HG03139 (cell line): Measurements from ENCODE around the gene CIT.
"Not testable (repeated sequence)": the region's sequence is repeated elsewhere in the genome, so short reads cannot be mapped to it uniquely, and the experiment has no call there.

ENCODE experiments used
- ATAC-seq: cut with Tn5 transposase; IDR thresholded peaks from one replicate; pipeline ENCODE4 v1.9.1; 2021; ENCODE audit not compliant: unreplicated experiment

Gene CIT

GRCh38 chr12:119660076-119660475 is 217.0 kb downstream of the CIT start:
- no peak for ATAC-seq

GRCh38 chr12:119659289-119659897 is 217.7 kb downstream of the CIT start:
- no peak for ATAC-seq

- ATAC-seq, result not testable (repeated sequence)
Measured at GRCh38 chr12:119658166-119658565, 219.0 kb downstream of the CIT start.

DNA sequence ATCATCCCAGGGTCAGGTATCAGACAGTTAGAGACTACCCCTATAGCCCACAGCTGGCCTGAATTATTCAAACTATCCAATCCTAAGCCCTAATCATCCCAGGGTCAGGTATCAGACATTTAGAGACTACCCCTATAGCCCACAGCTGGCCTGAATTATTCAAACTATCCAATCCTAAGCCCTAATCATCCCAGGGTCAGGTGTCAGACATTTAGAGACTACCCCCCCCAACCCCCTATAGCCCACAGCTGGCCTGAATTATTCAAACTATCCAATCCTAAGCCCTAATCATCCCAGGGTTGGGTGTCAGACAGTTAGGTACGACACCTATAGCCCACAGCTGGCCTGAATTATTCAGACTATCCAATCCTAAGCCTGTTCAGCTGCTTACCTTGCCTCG is 220.1 kb downstream of the CIT start:
- ATAC-seq, result not testable (repeated sequence)

DNA sequence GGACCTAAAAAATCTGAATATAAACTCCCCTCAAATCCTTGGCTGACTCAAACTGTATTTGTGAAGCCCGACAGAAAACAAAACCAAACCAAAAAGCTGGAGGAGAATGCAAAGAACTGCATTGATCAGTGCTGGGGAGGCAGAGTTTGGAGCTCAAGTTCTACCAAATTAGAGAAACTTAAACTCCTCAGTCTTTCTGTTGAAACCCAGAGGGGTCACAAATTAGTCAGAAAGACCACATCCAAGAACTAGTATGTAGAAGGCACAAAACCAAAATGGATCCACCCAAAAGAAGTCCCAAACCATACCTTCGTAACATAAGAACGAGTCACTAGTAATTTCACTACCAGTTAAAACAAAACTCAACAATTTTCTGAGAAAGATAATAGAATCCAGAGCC is 224.5 kb downstream of the CIT start:
- no peak for ATAC-seq

DNA sequence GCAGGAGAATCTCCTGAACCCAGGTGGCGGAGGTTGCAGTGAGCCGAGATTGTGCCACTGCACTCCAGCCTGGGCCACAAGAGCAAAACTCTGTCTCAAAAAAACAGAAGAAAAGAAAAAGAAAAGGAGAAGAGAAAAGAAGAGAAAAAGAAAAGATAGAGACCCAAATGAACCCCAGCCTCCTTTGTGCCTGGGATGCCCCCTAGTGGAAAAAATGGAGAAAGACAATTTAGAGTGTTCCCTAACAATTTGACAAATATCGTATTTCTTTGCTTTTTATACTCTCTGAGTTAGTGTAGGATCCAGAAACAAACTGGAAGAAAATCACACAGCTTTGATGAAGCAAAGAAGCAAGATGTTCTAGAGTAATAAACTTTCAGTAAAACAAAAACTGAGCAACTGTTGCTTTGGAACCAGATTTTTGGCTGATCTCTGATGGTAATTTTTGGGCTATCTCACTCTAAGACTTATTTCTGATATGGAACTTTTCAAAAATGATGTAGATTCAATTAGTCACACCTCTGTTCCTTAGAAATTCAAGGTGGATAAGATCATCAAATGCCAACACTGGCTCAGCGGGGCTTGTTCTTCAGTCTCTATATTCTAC is 227.8 kb downstream of the CIT start:
- no peak for ATAC-seq

- no peak for ATAC-seq
Measured at GRCh38 chr12:119645535-119646059, 231.5 kb downstream of the CIT start.

- ATAC-seq, result no peak
Measured at GRCh38 chr12:119644930-119645329, 232.2 kb downstream of the CIT start.

DNA sequence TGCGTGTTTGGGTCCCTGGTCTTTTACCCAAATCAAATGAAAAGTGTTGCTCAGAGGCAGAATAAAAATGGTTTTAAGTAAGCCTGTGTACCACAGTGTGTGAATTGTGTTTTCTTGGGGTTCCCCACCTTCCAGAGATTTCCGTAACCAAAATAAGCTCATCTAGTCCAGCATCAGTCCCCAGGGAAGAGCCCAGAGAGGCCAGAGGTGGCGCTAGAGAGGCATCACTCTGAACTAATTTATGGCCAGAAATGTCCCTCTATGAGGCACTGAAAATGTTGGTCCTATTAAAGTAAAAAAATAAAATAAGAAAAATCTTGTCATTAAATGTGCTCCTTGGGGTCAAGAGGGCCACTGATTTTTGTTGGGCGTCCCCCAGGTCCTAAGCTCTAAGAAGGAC is 234.1 kb downstream of the CIT start:
- no peak for ATAC-seq
